DMS153 treated with DMSO at 0.1 percent for 48 hours (cell line): Measurements from ENCODE around the gene TNFAIP8L3.
"Not testable (repeated sequence)": the region's sequence is repeated elsewhere in the genome, so short reads cannot be mapped to it uniquely, and the experiment has no call there.

Experiments
- DNase-seq: peaks from one replicate; lab custom pipeline; 2025; ENCODE audit not compliant: unreplicated experiment; lab: John Stamatoyannopoulos, UW

TNFAIP8L3 gene

DNA sequence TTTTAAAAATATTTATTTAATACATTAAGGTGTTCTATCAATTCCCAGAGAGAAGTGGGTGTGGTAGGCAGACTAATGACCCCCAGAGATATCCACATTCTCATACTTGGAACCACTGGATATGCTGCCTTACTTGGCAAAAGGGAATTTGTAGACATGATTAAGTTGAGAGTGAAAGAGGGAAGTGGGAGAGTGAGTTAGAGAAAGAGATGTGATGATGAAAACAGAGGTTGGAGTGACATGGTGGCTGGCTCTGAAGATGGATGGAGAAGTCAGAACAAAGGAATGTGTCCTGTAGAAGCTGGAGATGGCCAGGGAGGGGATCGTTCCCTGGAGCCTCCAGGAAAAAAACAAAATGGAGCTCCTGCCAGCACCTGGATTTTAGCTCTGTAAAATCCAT lies 32.0 kb downstream of the TNFAIP8L3 start:
- no peak for DNase-seq

DNA sequence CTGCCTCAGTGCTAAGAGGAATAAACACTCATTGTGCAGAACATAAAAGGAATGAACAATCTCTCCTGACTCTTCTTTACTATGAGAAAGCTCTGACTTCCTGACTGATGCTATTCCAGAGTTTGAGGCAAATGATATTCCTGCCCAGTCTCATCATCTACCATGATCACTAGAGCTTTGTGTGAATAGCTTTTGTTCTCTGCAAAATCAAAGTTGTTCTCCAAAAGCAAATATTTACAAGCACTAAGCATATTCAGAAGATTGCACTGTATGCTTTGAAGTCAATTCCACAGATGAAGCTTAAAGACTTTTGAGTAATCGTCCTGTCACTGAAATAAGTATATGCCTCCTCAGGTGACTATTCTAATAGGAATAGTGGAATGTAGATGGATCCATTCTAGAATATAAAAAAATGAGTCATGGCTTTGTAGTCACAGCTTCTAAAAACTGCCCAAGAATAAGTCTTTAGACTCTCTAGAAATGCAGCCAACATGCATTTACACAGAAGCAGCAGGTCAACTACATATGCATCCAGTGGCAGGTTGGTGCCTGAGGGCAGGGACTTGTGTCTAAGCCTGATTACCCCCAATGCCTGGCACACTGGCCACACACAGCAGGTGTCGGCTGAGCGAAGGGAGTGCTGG lies 34.6 kb downstream of the TNFAIP8L3 start:
- no peak for DNase-seq

DNA sequence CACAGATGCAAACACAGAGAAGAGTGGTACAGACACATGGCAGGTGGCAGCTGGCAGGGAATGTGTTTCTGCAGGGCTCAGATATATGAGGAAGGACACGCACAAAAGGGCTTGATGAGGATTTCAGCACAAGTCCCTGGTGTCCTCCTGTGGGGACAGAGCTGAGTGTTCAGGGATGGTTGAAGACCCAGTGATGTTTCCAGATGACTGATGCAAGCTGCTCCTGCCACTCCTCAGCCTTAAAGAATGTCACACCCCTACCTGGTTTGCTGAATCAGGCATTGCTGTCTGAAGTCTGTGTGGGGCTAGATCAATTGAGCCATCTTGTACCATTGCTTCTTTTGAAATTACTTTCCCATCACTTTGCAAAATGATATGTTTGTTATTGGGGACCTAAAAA lies 40.2 kb downstream of the TNFAIP8L3 start:
- DNase-seq: no peak

DNA sequence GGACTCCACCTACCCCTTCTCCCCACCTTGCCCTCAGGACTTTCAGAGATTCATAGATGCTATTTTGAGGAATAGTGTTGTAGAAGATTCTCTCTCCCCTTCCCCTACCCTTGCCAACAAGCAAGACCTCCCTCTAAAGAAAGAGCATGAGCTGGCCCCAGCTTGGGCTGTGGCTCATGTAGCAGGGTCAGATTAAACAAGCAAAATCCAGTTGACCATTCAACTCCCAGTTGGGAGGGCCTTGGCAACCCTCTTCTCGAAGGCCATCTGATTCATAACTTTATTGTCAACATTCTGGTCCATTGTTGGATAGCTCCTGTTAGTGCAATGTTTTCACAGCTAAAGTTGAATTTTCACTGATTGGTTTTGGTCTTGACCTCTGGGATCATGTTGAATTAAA lies 41.1 kb downstream of the TNFAIP8L3 start:
- no peak for DNase-seq

DNA sequence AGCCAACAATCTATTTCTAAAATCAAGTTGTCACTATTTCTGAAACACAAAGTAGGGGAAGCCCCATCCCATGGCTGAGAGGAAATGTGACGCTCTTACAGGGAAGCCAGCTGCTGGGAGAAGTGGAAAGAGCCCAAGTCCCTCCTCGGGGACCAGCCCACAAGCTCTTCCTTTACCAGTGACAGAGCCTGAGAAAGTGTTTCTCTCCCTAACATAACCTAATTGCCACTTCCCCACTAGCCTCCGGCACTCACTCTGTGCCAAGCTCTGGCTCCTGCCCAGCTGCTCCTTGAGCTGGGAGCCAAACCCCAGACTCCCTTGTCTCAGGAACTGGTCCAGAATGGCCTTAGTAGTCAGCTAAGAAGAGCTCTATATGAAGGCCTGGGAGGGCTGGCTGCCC lies 42.9 kb downstream of the TNFAIP8L3 start:
- no peak for DNase-seq

DNA sequence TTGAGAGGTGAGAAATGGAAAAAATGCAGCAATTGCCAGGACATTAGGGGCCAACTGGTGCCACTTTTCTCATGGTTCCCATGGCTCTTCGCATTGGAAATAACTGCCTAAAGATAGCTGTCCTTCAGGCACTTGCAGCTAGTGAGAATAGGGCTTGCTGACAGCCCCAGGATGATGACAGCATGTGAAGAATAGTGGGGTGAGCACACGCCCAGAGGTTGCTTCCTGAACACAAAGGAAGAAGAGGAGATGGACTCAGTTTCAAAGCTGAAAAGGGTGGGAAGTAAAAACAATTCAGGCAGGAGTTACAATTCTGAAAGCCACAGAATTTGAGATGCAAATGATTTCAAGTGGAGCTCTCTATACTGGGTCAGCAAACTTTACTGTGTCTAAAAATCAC lies 45.6 kb downstream of the TNFAIP8L3 start:
- DNase-seq: no peak

DNA sequence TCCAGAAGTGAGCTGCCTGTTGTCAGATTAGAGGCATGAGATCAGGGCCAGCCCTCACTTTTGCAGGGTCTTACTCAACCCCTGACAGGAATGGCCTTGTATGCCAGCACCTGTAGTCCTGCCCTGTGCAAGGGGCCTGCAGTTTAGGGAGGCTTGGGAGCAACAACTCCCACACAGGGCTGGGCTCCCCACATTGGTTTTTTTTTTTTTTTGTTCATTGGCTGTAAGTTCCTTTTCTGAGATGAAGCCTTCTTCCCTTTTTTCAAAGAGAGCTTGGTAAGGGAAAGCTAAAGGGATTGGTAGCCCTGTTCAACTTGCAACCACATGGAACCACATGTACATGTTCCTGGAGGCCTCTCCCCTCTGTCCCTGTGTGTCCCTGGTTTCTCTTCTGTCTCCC lies 46.4 kb downstream of the TNFAIP8L3 start:
- no peak for DNase-seq

DNA sequence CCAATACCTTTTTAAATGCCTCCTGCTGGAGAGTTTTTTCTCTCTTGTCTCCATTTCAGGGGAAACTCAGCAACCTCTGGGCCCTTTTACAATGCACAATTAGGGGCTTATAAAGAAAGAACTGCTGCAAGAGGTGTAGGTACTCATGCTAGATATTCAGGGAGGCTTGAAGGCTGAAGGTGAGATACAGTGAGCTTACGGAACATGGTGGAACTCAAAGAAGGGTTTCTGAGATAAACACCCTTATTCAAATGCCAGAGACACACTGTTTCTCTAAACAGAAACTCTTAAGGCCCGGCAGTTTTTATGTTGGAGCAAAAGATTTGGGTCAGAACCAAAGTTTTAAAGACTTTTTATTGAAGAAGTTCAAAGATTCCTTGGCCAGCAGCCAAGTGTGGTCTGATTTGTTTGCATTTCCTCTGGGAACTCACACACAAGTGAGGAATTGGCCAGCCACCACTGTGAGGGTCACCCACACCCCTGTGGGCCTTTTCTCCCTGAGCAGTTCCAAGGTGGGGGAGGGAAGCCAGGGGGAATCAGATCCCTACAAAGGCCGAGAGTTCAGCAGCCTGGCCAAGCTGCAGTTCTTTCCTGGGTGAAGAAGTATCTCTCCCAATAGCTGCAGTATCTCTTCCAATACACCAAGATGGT lies 47.8 kb downstream of the TNFAIP8L3 start:
- no peak for DNase-seq

DNA sequence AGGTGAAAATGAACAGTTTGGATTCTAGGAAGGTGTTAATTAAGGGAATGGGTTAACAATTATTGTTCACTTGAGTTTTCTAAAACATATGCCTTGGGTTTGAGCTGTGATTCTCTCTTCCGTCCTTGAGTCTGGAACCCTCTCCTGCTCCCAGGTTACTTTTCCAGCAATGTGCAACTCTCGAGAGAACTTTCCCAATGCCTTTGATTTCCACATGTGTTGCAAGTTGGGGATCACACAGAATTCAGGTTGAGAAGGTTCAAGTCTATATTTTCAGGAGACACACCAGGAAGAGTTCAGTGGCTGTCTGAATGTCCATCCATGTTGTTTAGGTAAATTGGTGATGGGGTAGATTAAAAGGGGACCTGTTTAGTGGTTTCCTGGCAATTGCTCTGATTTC lies 48.7 kb downstream of the TNFAIP8L3 start:
- no peak for DNase-seq

DNA sequence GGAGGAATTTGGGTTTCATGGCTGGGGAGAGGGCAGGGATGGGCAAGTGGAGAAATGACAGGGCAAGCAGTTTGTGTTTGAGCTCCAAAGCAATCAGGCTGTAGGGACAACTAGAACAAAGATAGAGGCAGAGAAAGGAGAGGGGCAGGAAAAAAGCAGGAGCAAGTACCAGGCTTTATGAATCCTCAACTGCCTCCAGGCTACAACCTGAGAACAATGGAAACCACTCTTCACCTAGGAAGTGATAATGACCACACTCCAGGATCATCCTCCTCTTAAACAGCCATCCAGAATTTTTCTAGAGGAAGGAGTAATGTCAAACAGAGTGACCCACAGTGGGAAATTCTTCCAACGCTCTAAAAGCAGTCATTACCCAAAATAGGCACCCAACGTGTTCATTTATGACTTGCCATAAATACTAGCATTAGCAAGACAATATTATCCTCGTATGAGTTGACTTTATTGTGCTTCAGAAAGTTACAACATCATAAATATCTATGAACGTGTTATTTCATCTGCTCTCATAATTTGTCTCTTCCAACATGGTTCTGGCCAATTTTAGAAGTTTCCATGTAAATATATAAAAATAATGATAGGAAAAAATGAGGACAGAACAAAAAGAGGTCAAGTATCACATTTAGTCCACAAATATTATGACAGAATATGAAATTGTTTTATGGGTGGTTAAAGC lies 50.5 kb downstream of the TNFAIP8L3 start:
- no peak for DNase-seq

DNA sequence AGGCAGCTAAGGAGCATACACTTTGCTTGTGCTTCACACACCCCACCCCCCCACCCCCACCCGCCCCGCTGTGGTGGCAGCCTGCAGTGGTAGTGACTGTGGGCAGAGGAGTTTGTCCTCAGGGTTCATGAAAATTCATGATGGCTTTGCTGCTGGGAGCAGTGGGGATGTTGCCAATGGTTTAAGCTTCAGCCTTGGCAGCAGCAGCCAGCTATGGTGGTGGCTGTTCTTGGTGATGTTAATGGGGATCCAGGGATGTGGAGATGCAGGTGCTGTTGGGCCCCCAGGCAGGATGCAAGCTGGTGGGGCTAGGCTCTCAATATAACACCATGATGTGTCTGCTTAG lies 55.8 kb downstream of the TNFAIP8L3 start:
- DNase-seq: no peak

DNA sequence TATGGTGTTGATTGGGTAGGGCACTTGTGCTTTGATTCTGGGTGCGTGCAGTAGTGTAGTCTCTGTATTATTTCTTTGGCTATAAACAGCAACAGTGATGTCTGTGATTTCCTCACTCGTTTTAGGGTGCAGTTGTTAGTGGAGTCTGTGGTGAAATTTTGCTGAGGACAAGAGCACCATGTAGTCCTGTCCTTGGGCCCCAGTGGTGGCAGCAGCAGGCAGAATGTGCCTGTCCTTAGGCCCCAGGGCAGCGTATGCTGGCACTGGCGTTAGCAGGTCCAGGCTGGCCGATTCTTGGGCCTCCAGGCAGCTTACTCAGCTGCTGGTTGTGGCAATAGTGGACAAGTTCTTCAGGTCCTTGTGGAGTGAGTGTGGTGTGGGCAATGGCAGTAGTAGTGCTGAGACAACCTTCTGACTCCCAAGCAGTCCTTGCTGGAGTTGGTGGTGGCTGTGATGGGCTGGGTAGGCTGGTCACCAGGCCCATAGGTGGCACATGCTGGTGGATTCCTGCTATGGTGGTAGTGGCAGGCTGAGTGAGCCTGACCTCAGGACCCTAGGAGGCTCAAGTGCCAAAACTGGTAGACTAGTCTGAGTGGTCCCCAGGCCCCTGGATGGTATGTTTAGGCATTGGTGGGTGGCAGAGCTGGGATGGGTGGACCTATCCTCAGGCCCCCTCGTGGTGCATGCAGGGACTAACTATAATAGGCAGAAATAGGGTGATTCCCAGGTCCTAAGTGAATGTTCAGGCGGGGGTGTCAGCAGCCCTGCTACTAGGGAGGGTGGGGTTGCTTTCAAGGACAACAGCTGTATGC lies 56.3 kb downstream of the TNFAIP8L3 start:
- no peak for DNase-seq

DNA sequence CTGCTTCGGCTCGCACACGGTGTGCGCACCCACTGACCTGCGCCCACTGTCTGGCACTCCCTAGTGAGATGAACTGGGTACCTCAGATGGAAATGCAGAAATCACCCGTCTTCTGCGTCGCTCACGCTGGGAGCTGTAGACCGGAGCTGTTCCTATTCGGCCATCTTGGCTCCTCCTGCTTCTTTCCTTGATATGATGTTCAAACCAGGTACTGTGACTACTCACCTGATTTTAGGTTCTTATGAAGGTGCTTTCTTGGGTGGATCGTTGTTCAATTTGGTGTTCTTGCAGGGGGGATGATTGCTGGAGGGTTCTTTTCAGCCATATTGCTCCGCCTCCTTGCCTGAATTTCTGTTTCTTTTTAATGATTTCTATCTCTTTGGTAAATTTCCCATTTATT lies 57.2 kb downstream of the TNFAIP8L3 start:
- DNase-seq: not testable (repeated sequence)

DNA sequence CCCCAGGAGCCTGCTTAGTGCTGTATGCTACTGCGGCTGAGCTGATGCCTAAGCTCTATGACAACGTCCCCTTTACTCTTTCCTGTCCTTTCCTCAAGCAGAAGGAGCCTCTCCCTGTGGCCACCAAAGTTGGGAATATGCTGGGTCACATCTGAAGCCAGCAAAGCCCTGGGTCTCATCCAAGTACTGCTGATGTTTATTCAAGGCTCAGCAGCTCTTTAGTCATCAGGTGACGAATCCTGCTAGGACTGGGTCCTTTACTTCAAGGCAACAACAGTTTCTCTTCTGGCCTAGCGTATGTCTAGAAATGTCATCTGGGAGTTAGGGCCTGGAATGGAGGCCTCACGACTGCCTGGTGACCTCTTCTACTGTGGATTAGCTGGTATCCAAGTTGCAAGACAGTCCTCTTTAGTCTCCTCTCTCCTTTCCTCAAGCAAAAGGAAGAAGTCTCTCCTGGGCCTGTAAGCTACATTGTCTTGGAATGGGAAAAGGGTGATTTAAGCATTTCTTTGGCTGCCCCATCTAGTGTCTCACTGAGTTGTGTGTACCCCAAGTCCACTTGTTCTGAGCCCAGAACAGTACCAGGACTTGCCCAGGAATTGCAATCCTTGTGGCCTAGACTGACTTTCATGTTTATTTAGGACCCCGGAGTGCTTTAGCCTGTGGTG lies 63.9 kb downstream of the TNFAIP8L3 start:
- no peak for DNase-seq

DNA sequence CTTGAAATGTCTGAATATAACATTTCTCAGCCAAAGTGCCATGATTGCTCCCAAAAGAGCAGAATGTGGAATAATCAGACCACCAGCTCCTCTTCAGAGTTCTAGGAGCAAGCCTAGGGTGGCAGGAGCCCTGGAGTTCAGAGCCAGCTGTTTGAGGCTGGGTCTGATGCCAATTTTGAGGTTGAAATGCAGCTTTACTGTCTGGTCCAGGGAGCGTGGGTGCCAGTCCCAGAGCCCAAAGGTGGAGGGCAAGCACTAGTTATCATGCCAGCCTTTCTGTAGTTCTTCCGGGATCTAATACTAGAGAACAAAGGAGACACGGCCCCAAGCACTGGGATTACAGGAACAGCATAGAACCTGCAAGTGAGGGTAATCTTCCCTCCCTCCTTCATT lies 69.3 kb downstream of the TNFAIP8L3 start:
- no peak for DNase-seq

DNA sequence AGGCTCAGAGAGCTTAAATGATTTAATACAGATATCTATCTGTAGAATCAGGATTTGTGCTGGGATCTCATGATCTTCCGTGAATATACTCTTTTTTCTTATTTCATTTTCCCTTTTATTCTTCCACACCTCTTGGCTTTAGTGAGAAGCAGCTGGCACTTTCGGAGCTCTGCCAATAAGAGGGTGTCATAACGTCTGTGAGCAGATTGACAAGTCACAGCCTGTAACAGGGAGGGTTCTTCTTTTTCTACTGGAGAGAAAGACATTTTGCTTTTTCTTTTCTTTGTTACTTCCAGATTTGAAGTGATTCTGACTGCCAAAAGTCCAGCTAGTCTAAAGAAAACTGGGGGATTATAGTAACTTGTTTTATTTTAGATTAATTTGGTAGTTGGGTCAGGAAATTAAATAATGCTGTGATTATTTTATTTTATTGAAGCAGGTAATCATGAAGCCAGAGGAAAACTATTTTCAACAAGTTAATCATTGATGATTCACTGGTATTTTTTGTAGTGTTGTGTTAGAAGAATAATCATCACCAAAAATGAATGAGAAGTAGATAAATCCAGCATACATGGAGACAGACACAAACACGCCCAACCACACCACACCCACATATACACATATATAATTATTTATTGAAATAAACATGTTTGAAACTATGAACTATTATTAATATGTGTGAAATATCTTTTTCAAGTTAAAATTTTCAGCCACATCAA lies 69.8 kb downstream of the TNFAIP8L3 start:
- DNase-seq: no peak

DNA sequence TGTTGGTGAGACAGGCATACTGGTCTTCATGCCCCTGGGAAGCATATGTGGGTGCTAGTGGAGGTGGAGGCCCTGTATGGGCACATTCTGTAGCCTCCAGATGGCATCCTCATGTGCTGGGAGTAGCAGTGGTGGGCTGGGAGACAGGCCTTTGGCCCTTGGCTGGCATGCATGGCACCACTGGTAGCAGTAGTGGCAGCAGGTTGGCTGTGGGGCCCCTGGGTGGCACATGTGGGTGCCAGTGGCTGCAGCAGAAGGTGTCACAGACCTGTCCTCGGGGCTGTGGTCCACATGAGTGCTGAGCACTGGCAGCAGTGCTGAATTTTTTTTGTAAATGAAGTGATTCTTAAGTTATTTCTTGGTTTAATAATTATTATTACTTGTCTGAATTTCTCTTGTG lies 71.2 kb downstream of the TNFAIP8L3 start:
- no peak for DNase-seq

DNA sequence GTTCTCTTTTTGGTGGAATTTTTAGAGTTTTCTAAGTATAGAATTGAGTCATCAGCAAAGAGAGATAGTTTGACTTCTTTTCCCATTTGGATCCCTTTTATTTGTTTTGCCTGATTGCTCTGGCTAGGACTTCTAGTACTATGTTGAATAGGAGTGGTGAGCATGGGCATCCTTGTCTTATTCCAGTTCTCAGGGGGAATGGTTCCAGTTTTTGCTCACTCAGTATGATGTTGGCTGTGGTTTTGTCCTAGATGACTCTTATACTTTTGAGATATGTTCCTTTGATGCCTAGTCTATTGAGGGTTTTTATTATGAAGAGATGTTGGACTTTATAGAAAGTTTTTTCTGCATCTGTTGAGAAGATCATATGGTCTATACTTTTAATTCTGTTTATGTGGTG lies 72.5 kb downstream of the TNFAIP8L3 start:
- no peak for DNase-seq

DNA sequence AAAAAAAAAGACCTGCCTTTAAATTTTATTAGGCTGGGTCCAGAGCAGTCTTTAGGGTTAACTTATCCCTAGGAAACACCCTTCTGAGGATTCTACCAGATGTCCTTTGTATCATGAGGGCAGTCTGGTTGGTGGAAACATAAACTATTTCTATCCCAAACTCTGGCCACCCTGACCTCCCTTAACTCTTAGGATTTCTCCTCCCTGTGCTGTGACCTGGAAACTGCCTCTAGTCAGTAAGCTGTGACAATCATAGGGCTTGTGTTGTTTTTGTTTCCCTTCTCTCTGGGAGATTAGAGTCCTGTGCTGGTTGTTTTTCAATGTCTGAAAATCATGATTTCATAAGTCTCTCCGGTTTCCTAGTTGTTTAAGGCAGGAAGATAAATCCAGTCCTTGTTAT lies 78.1 kb downstream of the TNFAIP8L3 start:
- no peak for DNase-seq

DNA sequence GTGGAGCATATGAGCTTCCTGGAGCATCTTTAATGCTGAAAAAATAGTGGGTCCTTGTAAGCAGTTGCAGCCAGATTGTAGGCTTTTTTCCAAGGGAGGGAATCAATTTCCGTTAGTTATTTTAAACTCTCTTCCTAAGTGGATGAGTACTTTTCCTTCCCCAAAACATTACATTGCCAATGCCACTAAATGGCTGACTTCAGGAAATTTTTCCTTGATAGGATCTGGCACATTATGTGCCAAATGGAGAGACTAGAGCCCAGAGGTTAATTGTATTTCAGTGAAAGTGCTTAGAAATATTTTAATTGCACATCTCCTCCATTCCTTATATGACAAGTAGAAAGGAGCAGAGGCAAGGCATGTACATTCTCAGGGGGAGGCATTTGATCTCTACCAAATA lies 83.5 kb downstream of the TNFAIP8L3 start:
- no peak for DNase-seq
